OCI-LY1 (cell line): ENCODE measurements around the gene PCDH12.

Experiments
- EZH2 ChIP-seq: fragments of 200-600 bp; sonication (generic), shearing (Covaris generic); IDR thresholded peaks from 2 replicates; pipeline ENCODE4 v1.8.0; 2017; ENCODE audit warnings: borderline replicate concordance, mixed run types, mild to moderate bottlenecking, antibody characterized with exemption, low read length, moderate library complexity, mixed read lengths
- TF ChIP-seq, protein P1 (sequence below): fragments of 200-600 bp; sonication (generic), shearing (Covaris generic); IDR thresholded peaks from 2 replicates; pipeline ENCODE4 v1.5.1; 2017; ENCODE audit warnings: mild to moderate bottlenecking, antibody characterized with exemption, low read length, moderate library complexity, mixed read lengths

DNA sequence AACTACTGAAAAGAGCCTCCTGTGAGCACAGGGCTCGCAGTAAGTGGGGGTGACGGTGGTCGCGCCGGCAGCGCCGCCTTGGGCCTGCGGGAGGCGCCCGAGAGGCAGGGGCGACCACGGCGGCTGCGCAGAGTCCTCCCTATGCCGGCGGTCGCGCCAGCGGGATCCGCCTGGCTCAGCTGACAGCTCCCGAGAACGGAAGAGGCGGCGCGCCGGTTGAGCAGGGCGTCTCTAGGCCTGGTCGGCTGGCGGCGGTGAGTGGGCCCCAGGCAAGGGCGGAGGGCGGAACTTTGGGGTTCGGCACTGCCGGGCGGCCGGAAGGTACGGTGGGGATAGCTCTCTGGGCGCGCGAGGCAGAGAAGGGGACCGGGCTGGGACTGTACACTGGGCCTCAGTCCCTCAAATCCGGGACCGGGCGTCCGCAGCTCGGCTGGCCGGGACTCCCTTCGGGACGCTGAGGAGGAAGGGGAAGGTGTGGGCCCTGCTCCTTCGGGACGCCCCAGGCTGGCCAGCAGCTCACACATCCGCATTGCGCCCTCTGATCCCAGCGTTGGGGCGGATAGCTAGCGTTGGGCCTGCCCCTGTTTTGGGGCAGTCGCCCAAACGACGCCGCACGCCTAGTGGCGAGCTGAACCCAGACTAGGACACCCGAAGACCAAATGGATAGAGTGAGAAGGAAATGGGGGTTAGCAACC, 11.1 kb upstream of the PCDH12 start, which contains the start of gene RNF14:
- TF ChIP-seq, protein P1, sequence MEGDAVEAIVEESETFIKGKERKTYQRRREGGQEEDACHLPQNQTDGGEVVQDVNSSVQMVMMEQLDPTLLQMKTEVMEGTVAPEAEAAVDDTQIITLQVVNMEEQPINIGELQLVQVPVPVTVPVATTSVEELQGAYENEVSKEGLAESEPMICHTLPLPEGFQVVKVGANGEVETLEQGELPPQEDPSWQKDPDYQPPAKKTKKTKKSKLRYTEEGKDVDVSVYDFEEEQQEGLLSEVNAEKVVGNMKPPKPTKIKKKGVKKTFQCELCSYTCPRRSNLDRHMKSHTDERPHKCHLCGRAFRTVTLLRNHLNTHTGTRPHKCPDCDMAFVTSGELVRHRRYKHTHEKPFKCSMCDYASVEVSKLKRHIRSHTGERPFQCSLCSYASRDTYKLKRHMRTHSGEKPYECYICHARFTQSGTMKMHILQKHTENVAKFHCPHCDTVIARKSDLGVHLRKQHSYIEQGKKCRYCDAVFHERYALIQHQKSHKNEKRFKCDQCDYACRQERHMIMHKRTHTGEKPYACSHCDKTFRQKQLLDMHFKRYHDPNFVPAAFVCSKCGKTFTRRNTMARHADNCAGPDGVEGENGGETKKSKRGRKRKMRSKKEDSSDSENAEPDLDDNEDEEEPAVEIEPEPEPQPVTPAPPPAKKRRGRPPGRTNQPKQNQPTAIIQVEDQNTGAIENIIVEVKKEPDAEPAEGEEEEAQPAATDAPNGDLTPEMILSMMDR: peak; percentile 80
- TF ChIP-seq EZH2: no peak
